Adipose tissue (tissue), 3 donors: ENCODE results near the gene ADAMTS9. TPM values are rescaled to one million over a fixed set of nuclear protein-coding genes. Genes with fewer than 3 reads are reported as not detected.

Source experiments
- H3K27ac ChIP-seq: one replicate; pipeline ENCODE4 v1.5.1; 2013; ENCODE audit warnings: low read depth, low read length
- WGBS, 3 donors: extraction: QIAGEN DNeasy Blood & Tissue Kit; methylation state at CpG; one replicate each; pipeline ENCODE4 v1.1.7; 2013; 5-methylcytosine and 5-hydroxymethylcytosine counted together
- polyA plus RNA-seq, 3 donors: library from polyadenylated mRNA; stranded (reverse); fragments of 200-250 nt; gene quantifications; one replicate each; pipeline ENCODE4 v1.2.3, GENCODE V29; 2013
- donor health status: healthy with polysubstance abuse.
- donor health status: Bipolar disorder and iron deficiency.
- donor health status: healthy.

Gene ADAMTS9
- polyA plus RNA-seq, 3 donors, result 8.3 to 116 (median 22.7) TPM

GRCh38 chr3:64601824-64602223, 86.0 kb downstream of the ADAMTS9 start:
- no peak overlapping the region for H3K27ac ChIP-seq
- 96 to 97% (median 97%) methylated on average over 9 of the region's 9 CpGs for WGBS, 3 donors

GRCh38 chr3:64600246-64600950, 87.4 kb downstream of the ADAMTS9 start:
- WGBS, 3 donors, result 82 to 85% (median 82%) methylated on average over 9 of the region's 9 CpGs
- no peak overlapping the region for H3K27ac ChIP-seq

GRCh38 chr3:64599651-64600050, 88.1 kb downstream of the ADAMTS9 start:
- no peak overlapping the region for H3K27ac ChIP-seq
- 52 to 87% (median 79%) methylated on average over 2 of the region's 2 CpGs for WGBS, 3 donors

- H3K27ac ChIP-seq, result peak overlapping the region; percentile 8
- WGBS, 3 donors, result 44 to 70% (median 49%) methylated on average over 5 of the region's 5 CpGs
These were observed 92.5 kb downstream of the ADAMTS9 start for GRCh38 chr3:64595253-64595694.

- no peak overlapping the region for H3K27ac ChIP-seq
- WGBS, 3 donors, result 91 to 92% (median 91%) methylated on average over 9 of the region's 9 CpGs
These were observed 93.7 kb downstream of the ADAMTS9 start for GRCh38 chr3:64594134-64594533.

GRCh38 chr3:64593350-64593749, 94.5 kb downstream of the ADAMTS9 start:
- 88 to 90% (median 88%) methylated on average over 3 of the region's 3 CpGs for WGBS, 3 donors
- H3K27ac ChIP-seq, result no peak overlapping the region

GRCh38 chr3:64591615-64592014, 96.2 kb downstream of the ADAMTS9 start:
- WGBS, 3 donors, result 91 to 100% (median 95%) methylated on average over 1 of the region's 1 CpG
- H3K27ac ChIP-seq, result no peak overlapping the region

GRCh38 chr3:64588380-64588779, 99.4 kb downstream of the ADAMTS9 start:
- no peak overlapping the region for H3K27ac ChIP-seq
- 63 to 85% (median 78%) methylated on average over 1 of the region's 1 CpG for WGBS, 3 donors

- no peak overlapping the region for H3K27ac ChIP-seq
- WGBS, 3 donors, result 71 to 74% (median 74%) methylated on average over 4 of the region's 4 CpGs
These were observed 100.8 kb downstream of the ADAMTS9 start for GRCh38 chr3:64586952-64587351.

- no peak overlapping the region for H3K27ac ChIP-seq
- 32 to 53% (median 44%) methylated on average over 1 of the region's 1 CpG for WGBS, 3 donors
These were observed 103.6 kb downstream of the ADAMTS9 start for GRCh38 chr3:64584179-64584578.

- H3K27ac ChIP-seq, result no peak overlapping the region
- WGBS, 3 donors, result 79 to 90% (median 82%) methylated on average over 3 of the region's 3 CpGs
These were observed 109.0 kb downstream of the ADAMTS9 start for GRCh38 chr3:64578797-64579196.

- WGBS, 3 donors, result 80 to 87% (median 81%) methylated on average over 7 of the region's 7 CpGs
These were observed 109.6 kb downstream of the ADAMTS9 start for GRCh38 chr3:64578062-64578770.

GRCh38 chr3:64576211-64576775, 111.5 kb downstream of the ADAMTS9 start:
- whole genome bisulfite sequencing, 3 donors, result 93 to 96% (median 95%) methylated on average over 10 of the region's 10 CpGs
- H3K27ac ChIP-seq, result no peak overlapping the region

More at GRCh38 chr3:64578062-64578770, 109.6 kb downstream of the ADAMTS9 start:
- H3K27ac ChIP-seq, result no peak overlapping the region

GRCh38 chr3:64575211-64575844, 112.5 kb downstream of the ADAMTS9 start:
- WGBS, 3 donors, result 93 to 95% (median 94%) methylated on average over 2 of the region's 2 CpGs
- no peak overlapping the region for H3K27ac ChIP-seq

- 91 to 94% (median 91%) methylated on average over 2 of the region's 2 CpGs for WGBS, 3 donors
- no peak overlapping the region for H3K27ac ChIP-seq
These were observed 113.6 kb downstream of the ADAMTS9 start for GRCh38 chr3:64574194-64574593.

- no peak overlapping the region for H3K27ac ChIP-seq
- 87 to 92% (median 87%) methylated on average over 1 of the region's 1 CpG for WGBS, 3 donors
These were observed 115.8 kb downstream of the ADAMTS9 start for GRCh38 chr3:64571982-64572381.

- 64 to 78% (median 71%) methylated on average over 5 of the region's 5 CpGs for WGBS, 3 donors
- no peak overlapping the region for H3K27ac ChIP-seq
These were observed 118.8 kb downstream of the ADAMTS9 start for GRCh38 chr3:64568895-64569517.

- WGBS, 3 donors, result 78 to 90% (median 80%) methylated on average over 3 of the region's 3 CpGs
- no peak overlapping the region for H3K27ac ChIP-seq
These were observed 120.9 kb downstream of the ADAMTS9 start for GRCh38 chr3:64566859-64567258.
